ENCODE measurements around the gene ANGPTL2. TPM values are rescaled to one million over a fixed set of nuclear protein-coding genes. Genes with fewer than 3 reads are reported as not detected.

The ANGPTL2 gene
- total RNA-seq, 1 experiment from 2014 or later: 18.6 TPM

DNA sequence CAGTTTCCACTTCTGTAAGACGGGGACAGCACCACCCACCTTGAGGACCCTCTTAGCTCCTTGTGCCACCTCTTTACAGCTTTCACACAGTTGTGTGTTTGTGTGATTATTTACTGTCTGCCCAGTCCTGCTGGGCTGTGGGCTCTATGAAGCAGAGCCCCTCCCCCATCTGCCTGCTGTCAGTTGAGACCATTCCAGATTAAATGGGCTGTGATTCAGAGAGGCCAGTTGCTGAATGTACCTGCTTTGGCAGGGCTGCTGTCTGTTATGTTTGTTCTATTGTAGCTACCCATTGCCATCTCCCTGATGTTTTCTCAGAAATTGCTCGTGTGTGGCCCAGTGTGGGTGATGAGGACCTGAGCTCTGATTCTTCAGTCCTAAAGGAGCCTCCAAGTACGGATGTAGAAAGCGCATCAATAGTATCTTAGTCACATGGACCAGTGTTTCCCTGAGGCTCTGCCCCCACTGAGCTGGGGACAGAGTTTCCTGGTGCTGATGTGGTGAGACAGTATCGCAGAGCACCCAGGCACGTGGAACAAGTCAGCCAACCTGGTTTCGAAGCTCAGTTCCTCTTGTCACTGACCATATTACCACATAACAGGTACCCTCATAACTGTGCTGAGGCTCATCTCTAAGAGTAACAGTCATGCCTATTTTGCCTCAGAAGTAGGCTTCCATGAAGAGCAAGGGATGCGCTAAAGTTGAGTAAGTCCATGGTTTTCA, 3.7 kb downstream of the ANGPTL2 start:
- peak; percentile 19 for DNase-seq (ENCODE audit: low read depth)

DNA sequence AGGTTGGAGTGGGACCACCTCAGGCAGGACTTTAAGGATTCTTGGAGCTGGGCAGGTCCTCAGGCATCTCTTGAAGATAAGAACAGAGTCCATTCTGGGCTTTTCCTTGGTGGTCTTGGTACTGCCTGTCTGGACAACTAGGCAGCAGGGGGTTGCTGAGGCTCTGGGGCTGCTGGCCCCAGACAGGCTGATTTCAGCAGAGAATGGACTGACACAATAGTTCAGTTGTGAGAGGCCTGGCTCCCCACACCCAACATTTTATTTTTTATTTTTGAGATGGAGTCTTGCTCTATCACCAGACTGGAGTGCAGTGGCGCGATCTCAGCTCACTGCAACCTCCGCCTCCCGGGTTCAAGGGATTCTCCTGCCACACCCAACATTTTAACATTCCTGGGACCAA, 4.6 kb downstream of the ANGPTL2 start:
- DNase-seq (ENCODE audit: low read depth): no peak

DNA sequence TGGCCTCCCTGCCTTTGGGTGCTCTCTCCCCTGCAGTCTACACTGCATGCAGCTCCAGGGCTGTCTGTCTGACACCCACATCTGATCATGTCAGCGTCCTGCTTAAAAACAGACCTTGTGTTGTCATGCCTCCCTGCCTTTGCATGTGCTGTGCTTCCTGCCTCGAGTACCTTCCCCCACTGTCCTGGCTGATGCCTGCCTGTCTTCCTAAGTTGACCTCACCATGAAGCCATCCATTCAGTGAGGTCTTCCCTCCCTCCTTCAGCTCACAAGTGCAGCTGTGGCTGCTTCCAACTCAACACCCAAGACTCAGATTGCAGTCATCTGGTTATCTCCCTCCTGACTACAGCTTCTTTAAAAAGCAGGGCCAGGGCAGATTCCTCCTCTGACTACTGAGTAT, 5.5 kb downstream of the ANGPTL2 start:
- peak; percentile 51 for DNase-seq (ENCODE audit: low read depth)

DNA sequence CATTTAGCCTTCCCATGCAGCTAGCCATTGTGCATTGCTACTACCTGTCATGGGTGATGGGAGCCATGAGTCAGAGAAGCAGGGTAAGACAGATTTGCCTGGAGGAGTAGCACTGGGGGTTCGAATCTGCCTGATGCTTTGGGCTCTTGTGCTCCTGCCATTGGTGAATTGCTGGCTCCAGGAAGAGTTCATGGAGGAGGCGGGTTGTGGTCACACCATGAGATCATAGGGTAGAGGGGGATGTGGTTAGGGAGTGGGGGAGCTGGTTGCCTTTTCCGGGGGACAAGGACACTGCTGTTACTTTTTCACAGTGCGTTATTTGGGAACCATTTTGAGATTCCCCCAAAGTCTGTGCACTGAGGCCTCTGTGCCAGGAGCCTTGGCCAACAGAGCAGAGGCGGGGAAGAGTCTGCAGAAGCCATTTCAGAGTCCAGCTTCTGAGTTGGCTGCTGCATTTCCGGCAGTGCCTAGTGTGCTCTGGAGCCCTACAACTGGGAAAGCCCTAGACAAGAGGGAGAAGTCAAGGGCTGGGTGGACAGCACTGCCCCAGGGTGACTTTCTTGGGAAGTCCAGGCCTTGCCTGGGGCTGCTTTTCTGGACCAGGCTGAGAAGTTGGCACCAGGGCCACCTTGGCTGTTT, 6.2 kb downstream of the ANGPTL2 start:
- DNase-seq (ENCODE audit: low read depth): peak; percentile 81

DNA sequence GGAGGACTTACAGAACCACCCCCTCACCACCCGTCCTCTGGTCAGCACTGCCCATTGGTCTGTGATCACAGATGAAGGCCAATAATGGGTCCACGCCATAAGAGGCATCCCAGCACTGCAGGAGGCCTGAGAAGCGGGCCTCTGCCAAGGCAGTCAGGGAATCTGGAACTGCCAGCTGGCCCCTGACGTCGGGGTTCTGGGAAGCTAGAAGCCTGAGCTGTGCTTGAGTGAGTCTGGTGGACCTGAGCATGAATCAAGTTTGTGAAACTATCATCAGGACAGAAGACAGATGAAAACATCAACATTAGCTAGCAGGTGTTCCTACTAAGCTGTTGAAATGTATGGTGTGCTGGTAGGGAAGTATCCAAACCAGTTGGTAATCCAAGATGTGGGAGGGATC, 7.8 kb downstream of the ANGPTL2 start:
- DNase-seq (ENCODE audit: low read depth): no peak

DNA sequence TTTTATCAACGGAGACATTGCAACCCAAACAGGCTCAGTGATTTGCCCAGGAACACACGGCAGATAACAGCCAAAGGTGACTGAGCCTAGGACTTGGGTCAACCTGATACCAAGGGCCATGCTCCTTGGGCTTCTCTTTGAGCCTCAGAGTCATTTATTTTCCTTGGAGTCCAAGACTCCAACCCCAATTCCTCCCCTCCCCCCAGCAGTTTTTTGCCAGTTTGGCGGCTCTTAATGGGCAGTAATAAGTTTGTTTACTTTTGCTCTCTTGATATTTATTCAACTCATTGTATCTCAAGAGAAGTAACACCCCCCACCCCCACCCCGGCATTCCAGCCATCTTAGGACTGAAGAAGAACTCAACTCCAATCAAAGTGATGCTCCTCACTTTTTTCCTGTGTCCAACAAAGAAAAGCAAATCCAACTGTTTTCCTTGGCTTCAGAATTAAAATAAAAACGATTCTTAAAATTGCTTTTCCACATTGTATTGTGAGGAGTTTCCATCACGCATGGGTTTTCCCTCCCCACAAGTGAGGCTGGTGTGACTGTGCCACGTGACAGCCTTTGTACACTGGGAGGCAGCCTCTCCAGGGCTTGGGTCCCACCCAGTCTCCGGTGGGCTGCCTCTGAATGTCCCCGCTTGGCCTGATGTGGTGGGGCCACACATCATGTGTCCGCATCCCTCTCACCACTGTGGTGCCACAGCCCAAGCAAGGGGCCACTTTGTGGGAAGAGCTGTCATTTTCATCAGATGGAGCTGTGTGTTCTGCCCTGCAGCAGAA, 9.1 kb downstream of the ANGPTL2 start:
- no peak for DNase-seq (ENCODE audit: low read depth)

DNA sequence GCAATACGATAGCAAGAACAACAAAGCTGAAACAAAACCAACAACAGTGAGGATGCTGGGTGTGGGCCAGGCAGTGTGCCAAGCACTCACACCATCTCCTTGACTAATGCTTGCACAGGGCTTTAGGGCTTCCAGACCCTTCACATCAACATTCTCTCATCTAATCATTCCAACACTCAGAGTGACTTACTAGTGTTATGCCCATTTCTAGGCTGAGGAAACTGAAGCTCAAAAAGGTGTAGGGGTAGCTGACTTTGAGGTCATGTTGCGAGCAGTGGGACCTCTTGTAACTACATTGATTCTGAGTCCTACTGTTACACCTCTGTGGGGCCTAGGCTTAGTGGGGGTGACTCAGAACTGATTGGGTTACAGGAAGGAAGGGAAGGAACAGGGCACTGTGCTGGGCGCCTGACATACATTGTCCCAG, 9.7 kb downstream of the ANGPTL2 start:
- peak; percentile 72 for DNase-seq (ENCODE audit: low read depth)

DNA sequence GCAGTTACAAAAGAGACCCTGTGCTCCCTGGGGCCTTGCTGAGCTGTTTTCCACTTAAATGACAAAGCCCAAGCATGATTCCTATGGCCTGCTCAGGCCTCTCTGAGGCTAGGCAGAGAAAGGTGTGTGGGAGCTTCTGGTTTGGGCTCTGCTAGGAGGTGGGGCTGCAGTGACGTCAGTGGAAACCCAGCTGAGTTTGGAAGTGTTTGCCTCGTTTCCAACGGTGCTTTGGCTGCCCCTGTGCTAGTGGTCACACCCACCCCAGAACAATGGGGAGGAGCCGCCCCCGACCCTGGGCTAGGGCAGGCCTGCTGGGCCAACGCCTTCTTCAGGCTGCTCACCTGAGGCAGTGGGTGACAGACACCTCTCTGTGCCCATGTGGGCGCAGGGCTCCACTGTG, 10.4 kb downstream of the ANGPTL2 start:
- peak; percentile 57 for DNase-seq (ENCODE audit: low read depth)

DNA sequence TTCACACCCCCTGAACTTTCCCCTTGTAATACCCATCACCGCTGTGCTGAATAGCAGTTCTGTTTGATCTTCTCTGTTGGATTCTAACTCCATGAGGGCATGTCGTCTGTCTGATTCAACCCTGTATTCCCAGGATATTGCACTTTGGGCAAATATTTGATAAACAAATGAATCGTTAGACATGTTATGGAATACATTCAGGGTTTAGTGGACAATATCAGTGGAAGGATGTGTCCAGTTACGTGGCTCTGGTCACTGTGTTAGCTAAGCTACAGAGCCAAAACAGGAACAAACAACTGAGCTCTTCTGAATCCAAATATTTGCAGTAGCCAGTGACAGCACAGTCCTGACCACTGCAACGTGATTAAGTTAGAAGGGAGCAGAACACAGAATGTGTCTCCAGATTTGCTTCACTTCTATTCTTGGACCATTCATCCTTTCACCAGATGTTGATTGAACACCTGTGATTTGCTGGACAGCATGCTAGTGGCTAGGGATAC, 13.2 kb downstream of the ANGPTL2 start:
- no peak for DNase-seq (ENCODE audit: low read depth)

DNA sequence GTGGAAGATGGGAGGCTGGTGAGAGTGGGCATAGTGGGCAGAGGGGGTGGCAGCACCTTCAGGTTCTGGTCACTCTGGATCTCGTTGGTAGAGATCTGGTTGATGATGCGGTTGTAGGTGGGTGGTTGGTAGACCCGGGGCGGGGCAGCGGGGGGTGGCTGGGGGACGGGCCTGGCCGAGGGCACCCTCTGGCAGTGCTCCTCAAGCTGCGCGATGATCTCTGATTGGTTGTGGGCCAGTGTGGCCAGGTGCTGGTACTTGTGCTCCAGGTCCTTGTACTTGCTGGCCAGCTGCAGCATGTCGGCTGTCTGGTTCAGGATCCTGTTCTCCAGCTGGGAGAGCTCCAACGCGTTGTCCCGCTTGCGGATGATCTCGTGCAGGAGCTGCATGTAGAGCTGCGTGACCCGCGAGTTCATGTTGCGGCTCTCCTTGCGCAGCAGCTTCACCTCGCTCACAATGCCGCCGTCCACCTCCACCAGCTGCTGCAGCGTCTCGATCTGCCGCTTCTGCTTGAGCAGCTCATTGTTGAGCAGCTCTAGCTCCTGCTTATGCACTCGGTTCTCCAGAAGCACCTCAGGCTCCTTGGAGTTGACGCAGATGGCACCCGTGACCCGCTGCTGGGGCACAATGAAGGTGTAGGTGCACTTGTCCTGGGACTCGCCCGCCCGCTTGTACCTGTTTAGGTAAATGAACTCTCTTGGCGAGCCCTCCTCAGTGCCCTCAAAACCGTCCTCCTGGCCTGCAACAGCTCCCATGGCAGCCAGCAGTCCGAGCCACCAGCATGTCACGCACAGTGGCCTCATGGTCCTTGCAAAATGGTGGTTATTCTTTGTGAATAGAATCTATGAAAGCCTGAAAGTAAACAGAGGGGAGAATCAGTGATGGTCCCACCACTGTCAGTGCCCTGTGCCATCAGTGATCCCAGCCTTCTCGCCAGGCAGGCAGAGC, 14.2 kb downstream of the ANGPTL2 start:
- no peak for DNase-seq (ENCODE audit: low read depth)

DNA sequence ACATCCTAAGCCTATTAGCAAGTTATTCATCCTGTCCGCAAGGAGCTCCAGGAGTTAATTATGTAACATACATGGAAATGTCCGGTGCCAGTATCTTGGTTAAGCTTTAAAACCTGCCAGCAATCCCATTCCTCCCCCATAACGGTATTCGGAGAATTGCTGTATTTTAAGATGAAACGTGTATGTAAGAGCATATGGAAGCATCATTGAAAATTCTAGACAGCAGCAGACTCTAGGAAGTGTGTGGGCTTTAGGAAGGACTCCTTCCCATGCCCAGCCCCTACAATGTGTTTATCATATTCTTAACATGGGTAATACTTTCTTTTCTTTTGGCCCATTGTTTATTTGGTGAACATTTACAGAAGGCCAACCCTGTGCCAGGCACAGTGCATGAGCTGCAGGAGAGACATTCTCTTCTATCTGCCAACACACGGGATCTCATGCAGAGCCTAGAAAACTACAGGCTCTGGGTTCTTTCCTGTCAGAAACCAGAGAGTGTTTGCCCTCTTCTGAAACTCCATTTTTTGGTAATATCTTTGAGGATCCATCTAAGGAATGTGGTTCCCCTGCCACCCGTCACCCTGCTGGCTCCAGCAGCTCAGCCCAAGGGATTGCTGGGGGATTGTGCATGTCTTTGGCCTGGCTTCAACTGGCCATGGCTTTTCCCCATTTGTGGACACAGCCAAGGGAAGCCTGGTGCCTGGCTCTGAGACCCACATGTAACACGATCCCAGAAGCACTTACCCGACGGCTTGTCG, 15.1 kb downstream of the ANGPTL2 start:
- DNase-seq (ENCODE audit: low read depth): no peak

DNA sequence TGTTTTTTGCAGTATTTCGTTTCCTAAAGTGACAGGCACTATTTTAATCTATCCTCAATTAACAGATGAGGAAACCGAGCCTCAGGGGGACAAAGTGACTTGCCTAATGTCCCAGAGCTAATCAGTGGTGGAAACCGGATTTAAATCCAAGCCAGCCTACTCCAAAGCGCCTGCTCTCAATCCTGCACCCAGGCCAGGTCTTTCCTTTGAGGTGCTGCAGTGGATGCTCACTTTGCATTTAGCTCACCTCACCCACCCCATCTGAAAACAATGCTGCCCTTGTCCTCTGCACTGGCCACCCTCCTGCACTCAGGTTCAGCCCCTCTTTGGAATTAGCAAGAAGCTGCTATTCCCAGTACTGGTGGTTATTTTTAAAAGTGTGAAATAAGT, 16.0 kb downstream of the ANGPTL2 start:
- DNase-seq (ENCODE audit: low read depth): no peak

DNA sequence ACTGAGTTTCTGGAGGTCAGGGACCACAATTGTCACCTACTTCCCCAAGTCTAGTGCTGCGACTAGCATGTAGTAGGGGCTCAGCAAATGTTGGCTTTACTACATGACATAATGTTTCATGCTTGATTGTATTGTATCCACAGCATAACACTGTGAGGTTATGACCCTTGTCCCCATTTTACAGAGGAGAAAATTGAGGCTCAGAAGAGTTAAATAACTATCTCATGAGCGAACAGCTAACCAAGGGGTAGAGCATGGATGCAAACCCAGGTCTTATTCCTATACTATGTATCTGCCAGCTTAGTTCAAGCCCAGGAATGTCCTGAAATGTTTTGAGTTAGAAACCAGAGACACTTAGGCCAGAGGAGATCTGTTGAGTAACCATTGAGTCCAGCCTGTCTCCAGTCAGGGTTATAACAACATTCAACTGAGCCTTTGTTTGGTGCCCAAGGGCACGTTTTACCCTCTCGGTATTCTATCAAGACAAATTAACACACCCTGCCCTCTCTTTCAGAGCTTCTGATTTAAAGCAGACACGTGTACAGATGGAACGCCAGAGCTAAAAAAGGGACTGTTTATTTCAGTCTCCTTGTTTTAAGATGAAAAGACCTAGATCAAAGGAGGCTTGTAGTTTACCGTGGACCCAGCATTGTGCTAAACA, 16.5 kb downstream of the ANGPTL2 start:
- DNase-seq (ENCODE audit: low read depth): no peak

DNA sequence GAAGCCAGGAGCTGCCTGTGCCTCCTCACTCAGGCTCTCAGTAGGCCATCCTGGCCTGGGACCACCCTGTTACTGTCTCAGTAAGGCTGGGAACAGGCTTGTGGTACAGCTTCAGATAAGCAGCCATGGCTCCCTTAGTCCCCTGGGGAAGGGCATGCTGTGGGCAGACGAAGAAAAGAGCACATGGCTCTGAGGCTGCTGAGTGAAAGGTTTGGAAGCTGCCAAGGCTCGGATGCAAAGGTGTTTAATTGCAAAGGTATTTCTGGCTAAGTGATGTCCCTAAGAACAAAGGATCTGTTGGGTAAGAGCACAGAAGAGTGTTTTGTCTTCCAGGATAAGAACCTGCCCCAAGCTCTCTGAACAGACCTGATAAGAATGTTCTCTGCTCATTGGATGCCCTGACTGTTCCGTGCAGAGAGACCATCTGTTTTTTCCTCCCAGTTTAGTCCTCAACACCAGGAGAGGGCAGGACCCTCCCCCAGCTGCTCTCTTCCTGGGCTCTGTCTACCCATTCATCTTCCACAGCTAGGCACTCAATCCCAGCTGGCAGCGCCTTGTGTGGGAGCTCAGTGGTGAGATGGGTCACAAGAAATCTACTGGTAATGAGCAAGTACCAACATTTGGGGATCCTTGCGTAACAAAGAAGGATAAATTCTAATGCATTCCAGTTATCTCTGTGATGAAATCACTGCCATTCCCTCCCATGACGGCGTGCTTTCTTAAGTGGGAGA, 17.7 kb downstream of the ANGPTL2 start:
- DNase-seq (ENCODE audit: low read depth): no peak

DNA sequence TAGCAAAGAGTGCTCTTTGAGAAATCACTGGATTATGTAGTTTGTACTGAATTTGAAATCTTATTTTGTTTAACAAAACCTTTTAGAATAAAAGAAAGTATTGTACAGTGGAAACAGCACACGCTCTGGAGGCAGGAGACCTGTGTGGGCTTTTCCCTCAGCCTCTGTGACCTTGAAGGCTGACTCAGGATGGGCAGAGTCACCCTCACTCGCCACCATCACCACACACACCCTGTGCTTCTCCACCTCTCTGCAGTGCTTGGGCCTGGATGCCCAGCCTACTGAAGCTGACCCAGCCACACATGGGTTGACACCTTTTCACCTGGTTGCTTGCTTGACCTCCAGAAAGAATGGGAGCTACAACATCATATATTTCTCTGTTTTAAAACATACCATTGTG, 19.6 kb downstream of the ANGPTL2 start:
- DNase-seq (ENCODE audit: low read depth): no peak

DNA sequence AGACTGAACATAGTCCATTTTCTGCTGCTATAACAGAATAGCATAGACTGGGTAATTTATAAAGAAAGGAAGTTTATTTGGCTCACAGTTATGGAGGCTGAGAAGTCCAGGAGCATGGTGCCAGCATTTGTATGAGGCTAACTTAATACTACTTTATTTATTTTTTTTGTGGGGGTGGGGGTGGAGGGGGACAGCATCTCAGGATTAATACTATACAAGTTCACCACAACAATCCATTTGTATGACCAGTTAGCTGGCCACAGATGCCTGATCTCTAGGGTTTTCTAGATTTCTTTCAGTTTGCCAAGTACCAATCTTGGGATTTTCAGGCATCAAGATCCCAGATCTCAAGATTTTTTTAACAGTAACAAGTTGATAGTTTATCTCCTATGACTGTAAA, 20.3 kb downstream of the ANGPTL2 start:
- DNase-seq (ENCODE audit: low read depth): no peak

DNA sequence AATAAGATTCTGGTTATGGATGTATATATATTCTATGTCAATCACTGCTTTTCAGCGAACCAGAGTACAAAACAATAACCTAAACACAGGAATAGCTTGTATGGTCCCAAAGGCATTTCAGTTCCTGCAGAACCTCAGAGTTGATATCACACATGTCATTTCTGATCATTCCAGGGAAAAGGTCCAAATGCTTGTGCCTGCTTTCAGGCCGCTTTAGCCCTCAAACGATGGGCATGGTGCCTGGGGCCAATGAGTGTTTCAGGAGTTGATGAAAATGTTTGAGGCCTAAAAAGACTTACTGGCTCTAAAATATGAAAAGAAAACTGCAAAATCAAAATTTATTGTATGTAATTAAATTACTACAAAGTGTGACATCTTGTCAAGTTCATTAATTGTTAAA, 22.8 kb downstream of the ANGPTL2 start:
- DNase-seq (ENCODE audit: low read depth): no peak

DNA sequence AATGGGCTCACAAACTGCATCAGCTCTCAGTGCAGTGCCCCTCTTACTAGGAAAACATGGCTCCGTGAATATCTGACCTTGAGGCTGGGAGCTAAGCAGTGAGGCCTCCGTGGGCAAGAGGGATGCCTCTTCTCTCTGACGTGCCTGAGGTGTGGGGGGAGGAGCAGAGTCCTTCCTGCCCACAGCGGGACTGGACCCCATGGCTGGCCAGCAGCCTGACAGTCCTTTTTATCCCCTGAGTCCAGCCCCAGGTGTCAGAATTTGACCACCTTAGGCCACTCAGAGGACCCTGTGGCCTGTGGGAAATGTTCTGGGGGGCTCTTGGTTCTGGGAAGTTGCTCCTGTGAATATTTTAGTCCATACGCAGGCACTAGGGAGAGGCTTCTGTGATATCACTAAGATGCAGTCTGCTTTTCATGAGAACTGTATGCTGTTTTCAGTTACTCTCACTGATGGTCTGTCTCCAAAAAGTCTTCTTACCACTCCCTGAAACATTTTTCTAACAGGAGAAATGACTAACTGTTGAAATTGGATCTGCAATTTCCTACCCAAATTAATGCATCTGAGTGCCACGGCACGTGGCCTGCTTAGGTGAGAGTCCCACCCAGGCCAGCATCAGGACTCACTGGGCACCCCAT, 23.4 kb downstream of the ANGPTL2 start:
- no peak for DNase-seq (ENCODE audit: low read depth)

DNA sequence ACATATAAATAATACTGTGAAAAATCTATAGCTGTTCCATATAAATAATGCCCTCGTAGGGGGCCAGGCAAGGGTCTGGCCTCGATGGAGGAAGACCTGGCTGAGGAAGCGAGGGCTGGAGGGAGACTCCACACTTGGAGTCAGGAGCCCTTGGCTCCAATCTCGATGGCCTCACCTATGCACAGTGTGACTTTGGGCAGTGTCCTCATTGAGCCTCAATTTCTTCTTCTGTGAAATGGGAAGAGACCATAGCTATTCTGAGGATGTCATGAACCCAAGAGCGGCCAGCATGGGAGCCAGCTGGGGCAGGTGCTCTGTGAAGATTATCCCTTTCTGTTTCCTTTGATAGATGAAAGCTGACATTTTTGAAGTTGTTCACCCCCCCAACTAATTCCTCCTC, 24.8 kb downstream of the ANGPTL2 start:
- no peak for DNase-seq (ENCODE audit: low read depth)
